Astrocyte (in vitro differentiated cells and primary cell): ENCODE results near the gene ABCA1. TPM values are rescaled to one million over a fixed set of nuclear protein-coding genes. Genes with fewer than 3 reads are reported as not detected.

Source experiments
- DNase-seq: peaks from one replicate; pipeline ENCODE4 v3.0.0-alpha.2; 2010; ENCODE audit warnings: low read depth
- FAIRE-seq: peaks from 2 replicates; lab custom pipeline; 2011; peaks lifted over from hg19 to GRCh38; lab: Jason Lieb, UNC
- H2AFZ ChIP-seq: 2 replicates; pipeline ENCODE4 v1.6.0; 2012; ENCODE audit warnings: low read depth, low read length, inconsistent platforms
- H3K27ac ChIP-seq: 2 replicates; pipeline ENCODE4 v1.5.1; 2011; ENCODE audit warnings: low read depth, low read length, inconsistent platforms
- H3K27me3 ChIP-seq: 2 replicates; pipeline ENCODE4 v1.6.0; 2011; ENCODE audit warnings: low read length, inconsistent platforms; ENCODE audit not compliant: insufficient read depth
- H3K36me3 ChIP-seq: 2 replicates; pipeline ENCODE4 v1.5.1; 2011; ENCODE audit warnings: low read length, inconsistent platforms; ENCODE audit not compliant: insufficient read depth
- H3K4me1 ChIP-seq: 2 replicates; pipeline ENCODE4 v1.5.1; 2011; ENCODE audit warnings: low read length, inconsistent platforms; ENCODE audit not compliant: insufficient read depth
- H3K4me2 ChIP-seq: 2 replicates; pipeline ENCODE4 v1.6.0; 2012; ENCODE audit warnings: low read length, inconsistent platforms
- H3K4me3 ChIP-seq: 2 replicates; pipeline ENCODE4 v1.5.1; 2011; ENCODE audit warnings: low read depth, mild to moderate bottlenecking, low read length, inconsistent platforms; ENCODE audit not compliant: insufficient read depth
- H3K79me2 ChIP-seq: 2 replicates; pipeline ENCODE4 v1.6.0; 2012; ENCODE audit warnings: mild to moderate bottlenecking, low read length, inconsistent platforms; ENCODE audit not compliant: insufficient read depth
- H3K9ac ChIP-seq: 2 replicates; pipeline ENCODE4 v1.6.0; 2012; ENCODE audit warnings: mild to moderate bottlenecking, low read length, inconsistent platforms
- H3K9me3 ChIP-seq: 2 replicates; pipeline ENCODE4 v1.5.1; 2012; ENCODE audit warnings: low read depth, mild to moderate bottlenecking, low read length, inconsistent platforms; ENCODE audit not compliant: insufficient read depth
- H4K20me1 ChIP-seq: 2 replicates; pipeline ENCODE4 v1.6.0; 2012; ENCODE audit warnings: low read length, inconsistent platforms; ENCODE audit not compliant: insufficient read depth
- H3K27ac Mint-ChIP-seq: one replicate; pipeline ENCODE4 v1.8.0; 2021; ENCODE audit warnings: mild to moderate bottlenecking, mixed read lengths; ENCODE audit not compliant: unreplicated experiment
- H3K27me3 Mint-ChIP-seq: one replicate; pipeline ENCODE4 v1.8.0; 2021; ENCODE audit warnings: low read depth, mixed read lengths; ENCODE audit not compliant: unreplicated experiment
- H3K36me3 Mint-ChIP-seq: one replicate; pipeline ENCODE4 v1.8.0; 2021; ENCODE audit warnings: low read depth, mixed read lengths; ENCODE audit not compliant: unreplicated experiment
- H3K4me1 Mint-ChIP-seq: one replicate; pipeline ENCODE4 v1.8.0; 2021; ENCODE audit warnings: low read depth, mixed read lengths; ENCODE audit not compliant: unreplicated experiment
- H3K4me3 Mint-ChIP-seq: one replicate; pipeline ENCODE4 v1.8.0; 2021; ENCODE audit warnings: mild to moderate bottlenecking, moderate library complexity, mixed read lengths; ENCODE audit not compliant: unreplicated experiment
- H3K9me3 Mint-ChIP-seq: one replicate; pipeline ENCODE4 v1.8.0; 2021; ENCODE audit warnings: mild to moderate bottlenecking, mixed read lengths; ENCODE audit not compliant: unreplicated experiment
- CTCF ChIP-seq: IDR thresholded peaks from 2 replicates; pipeline ENCODE4 v1.5.1; 2011; ENCODE audit warnings: low read depth, mild to moderate bottlenecking, inconsistent platforms, low read length, moderate library complexity; ENCODE audit not compliant: insufficient read depth
- EZH2 ChIP-seq: IDR thresholded peaks from 2 replicates; pipeline ENCODE4 v1.6.1; 2012; ENCODE audit warnings: mild to moderate bottlenecking, low read length, inconsistent platforms; ENCODE audit not compliant: insufficient read depth
- total RNA-seq: library from RNA; stranded (reverse); gene quantifications from 2 replicates; pipeline ENCODE4 v1.2.1, GENCODE V29; 2021

The ABCA1 gene
- total RNA-seq, 1 donor from 2014 or later = 109 TPM

GRCh38 chr9:104974053-104974962 is 46.4 kb upstream of the ABCA1 start:
- no peak overlapping the region for H3K4me3 Mint-ChIP-seq
- H4K20me1 ChIP-seq = no peaks in the 10 kb centered on the region
- no peaks in the 10 kb centered on the region for H3K27me3 ChIP-seq
- no peak overlapping the region for H3K4me3 ChIP-seq
- no peaks in the 10 kb centered on the region for H3K36me3 ChIP-seq
- H3K27me3 Mint-ChIP-seq = no peaks in the 10 kb centered on the region
- DNase-seq (no peak), FAIRE-seq (no peak)
- H3K79me2 ChIP-seq = no peaks in the 10 kb centered on the region
- no peaks in the 10 kb centered on the region for H3K9me3 ChIP-seq
- no peaks in the 10 kb centered on the region for H3K9me3 Mint-ChIP-seq
- H3K36me3 Mint-ChIP-seq = no peaks in the 10 kb centered on the region
- H3K9ac ChIP-seq = no peak overlapping the region
- peaks cover 27% of the 10 kb centered on the region for H3K4me1 Mint-ChIP-seq
- TF ChIP-seq CTCF = no peak
- no peak for TF ChIP-seq EZH2
- no peak overlapping the region for H3K4me2 ChIP-seq
- no peak overlapping the region for H3K27ac Mint-ChIP-seq
- no peaks in the 10 kb centered on the region for H3K4me1 ChIP-seq
- H2AFZ ChIP-seq = no peak overlapping the region
- H3K27ac ChIP-seq = no peak overlapping the region

GRCh38 chr9:104972242-104972866 is 44.4 kb upstream of the ABCA1 start:
- TF ChIP-seq CTCF = no peak
- TF ChIP-seq EZH2 = no peak
- no peak overlapping the region for H2AFZ ChIP-seq
- no peak for DNase-seq
- H3K9ac ChIP-seq = no peak overlapping the region
- H3K27me3 ChIP-seq = no peaks in the 10 kb centered on the region
- H3K4me3 ChIP-seq = no peak overlapping the region
- no peaks in the 10 kb centered on the region for H3K27me3 Mint-ChIP-seq
- no peak overlapping the region for H3K27ac Mint-ChIP-seq
- no peaks in the 10 kb centered on the region for H3K9me3 Mint-ChIP-seq
- no peak overlapping the region for H3K4me3 Mint-ChIP-seq
- no peaks in the 10 kb centered on the region for H3K79me2 ChIP-seq
- no peaks in the 10 kb centered on the region for H3K36me3 Mint-ChIP-seq
- H3K4me1 ChIP-seq = peaks cover 7% of the 10 kb centered on the region
- H3K4me1 Mint-ChIP-seq = peaks cover 34% of the 10 kb centered on the region
- FAIRE-seq = no peak
- H3K4me2 ChIP-seq = no peak overlapping the region
- H3K36me3 ChIP-seq = no peaks in the 10 kb centered on the region
- no peak overlapping the region for H3K27ac ChIP-seq
- no peaks in the 10 kb centered on the region for H3K9me3 ChIP-seq
- H4K20me1 ChIP-seq = no peaks in the 10 kb centered on the region

- Mint-ChIP-seq H3K4me1 (peaks cover 34% of the 10 kb centered on the region), H3K27me3 (no peaks in the 10 kb centered on the region), H3K27ac (no peak overlapping the region), H3K9me3 (no peaks in the 10 kb centered on the region), H3K36me3 (no peaks in the 10 kb centered on the region), H3K4me3 (no peak overlapping the region)
- Histone ChIP-seq H3K79me2 (no peaks in the 10 kb centered on the region), H2AFZ (no peak overlapping the region), H3K4me2 (no peak overlapping the region), H3K36me3 (no peaks in the 10 kb centered on the region), H3K27ac (no peak overlapping the region), H3K4me3 (no peak overlapping the region), H4K20me1 (no peaks in the 10 kb centered on the region), H3K4me1 (peaks cover 7% of the 10 kb centered on the region), H3K9ac (no peak overlapping the region), H3K27me3 (no peaks in the 10 kb centered on the region), H3K9me3 (no peaks in the 10 kb centered on the region)
- no peak for FAIRE-seq
- no peak for TF ChIP-seq EZH2
- no peak for TF ChIP-seq CTCF
- DNase-seq = no peak
Observed at GRCh38 chr9:104971511-104971910, 43.6 kb upstream of the ABCA1 start.
